HEK293 (cell line): ENCODE measurements around the gene INO80.

ENCODE experiments used
- CTCF ChIA-PET: fragments of 350-600 bp; formaldehyde crosslinking; extraction: SDS; loops from one replicate; lab custom pipeline; 2021; ENCODE audit warnings: antibody characterized with exemption; lab: Yijun Ruan, JAX
- POLR2A ChIA-PET: fragments of 300-600 bp; formaldehyde crosslinking; extraction: SDS; loops from one replicate; lab custom pipeline; 2020; ENCODE audit warnings: antibody characterized with exemption, inconsistent platforms; lab: Yijun Ruan, JAX
- H3K27ac ChIP-seq: fragments of 200-500 bp; sonication (Bioruptor generic); 2 replicates; pipeline ENCODE4 v1.5.1; 2014; ENCODE audit warnings: low read depth, low read length, control low read depth, inconsistent platforms; ENCODE audit errors: extremely low read depth
- H3K36me3 ChIP-seq, 2 experiments: fragments of 200-500 bp in 1 of 2; sonication (Bioruptor generic) in 1 of 2; 1 replicate in 1 of 2; 2 replicates in 1 of 2; pipeline ENCODE4 v1.5.1; 2014 to 2017; ENCODE audit warnings: inconsistent platforms in 2 of 2, low read length in 2 of 2; ENCODE audit not compliant: control insufficient read depth in 2 of 2, insufficient read depth in 1 of 2
- H3K4me1 ChIP-seq: fragments of 200-500 bp; sonication (Bioruptor generic); 2 replicates; pipeline ENCODE4 v1.5.1; 2014; ENCODE audit warnings: mild to moderate bottlenecking, low read length, inconsistent platforms; ENCODE audit not compliant: control insufficient read depth, insufficient read depth
- H3K4me3 ChIP-seq: 2 replicates; pipeline ENCODE4 v1.5.1; 2011; ENCODE audit warnings: low read depth, mild to moderate bottlenecking, control low read depth, low read length, moderate library complexity
- H3K9me3 ChIP-seq: fragments of 200-500 bp; sonication (Bioruptor generic); 2 replicates; pipeline ENCODE4 v1.5.1; 2014; ENCODE audit warnings: low read depth, low read length, inconsistent platforms; ENCODE audit not compliant: control insufficient read depth, insufficient read depth
- KLF10 ChIP-seq: fragments of 450-650 bp; IDR thresholded peaks from 2 replicates; pipeline ENCODE4 v1.5.1; 2018; ENCODE audit warnings: missing biosample characterization, mild to moderate bottlenecking, missing genetic modification characterization
- MEIS1 ChIP-seq: sonication (generic); formaldehyde crosslinking; IDR thresholded peaks from 2 replicates; pipeline ENCODE4 v1.8.1; 2022; ENCODE audit warnings: missing genetic modification reagents, mild to moderate bottlenecking, borderline replicate concordance
- MZF1 ChIP-seq: fragments of 450-650 bp; formaldehyde crosslinking; IDR thresholded peaks from 2 replicates; pipeline ENCODE4 v1.5.1; 2017; ENCODE audit warnings: missing biosample characterization, missing genetic modification characterization, borderline replicate concordance
- PATZ1 ChIP-seq: fragments of 450-650 bp; formaldehyde crosslinking; IDR thresholded peaks from 2 replicates; pipeline ENCODE4 v1.5.1; 2016; ENCODE audit warnings: missing biosample characterization, missing genetic modification characterization
- PRDM10 ChIP-seq: fragments of 450-650 bp; formaldehyde crosslinking; IDR thresholded peaks from 2 replicates; pipeline ENCODE4 v1.5.1; 2016; ENCODE audit warnings: missing biosample characterization, missing genetic modification characterization
- SP7 ChIP-seq: fragments of 450-650 bp; formaldehyde crosslinking; IDR thresholded peaks from 2 replicates; pipeline ENCODE4 v1.5.1; 2016; ENCODE audit warnings: missing biosample characterization, missing genetic modification characterization
- ZBTB17 ChIP-seq: fragments of 450-650 bp; formaldehyde crosslinking; IDR thresholded peaks from 2 replicates; pipeline ENCODE4 v1.5.1; 2016; ENCODE audit warnings: missing biosample characterization, missing genetic modification characterization
- ZFP3 ChIP-seq: fragments of 450-650 bp; formaldehyde crosslinking; IDR thresholded peaks from 2 replicates; pipeline ENCODE4 v1.5.1; 2016; ENCODE audit warnings: low read depth, missing biosample characterization, missing genetic modification characterization
- ZNF112 ChIP-seq: fragments of 450-650 bp; formaldehyde crosslinking; IDR thresholded peaks from 2 replicates; pipeline ENCODE4 v1.5.0; 2017; ENCODE audit warnings: missing biosample characterization, missing genetic modification characterization
- ZNF157 ChIP-seq: fragments of 450-650 bp; formaldehyde crosslinking; IDR thresholded peaks from 2 replicates; pipeline ENCODE4 v1.5.1; 2016; ENCODE audit warnings: missing biosample characterization, missing genetic modification characterization
- ZNF16 ChIP-seq: fragments of 450-650 bp; formaldehyde crosslinking; IDR thresholded peaks from 2 replicates; pipeline ENCODE4 v1.5.1; 2016; ENCODE audit warnings: low read depth, missing biosample characterization, missing genetic modification characterization
- ZNF221 ChIP-seq: fragments of 450-650 bp; formaldehyde crosslinking; IDR thresholded peaks from 2 replicates; pipeline ENCODE4 v1.5.1; 2017; ENCODE audit warnings: missing biosample characterization, missing genetic modification characterization, borderline replicate concordance
- ZNF280D ChIP-seq: fragments of 450-650 bp; formaldehyde crosslinking; IDR thresholded peaks from 2 replicates; pipeline ENCODE4 v1.5.1; 2016; ENCODE audit warnings: missing biosample characterization, missing genetic modification characterization
- ZNF350 ChIP-seq: fragments of 450-650 bp; formaldehyde crosslinking; IDR thresholded peaks from 2 replicates; pipeline ENCODE4 v1.5.0; 2017; ENCODE audit warnings: missing biosample characterization, mild to moderate bottlenecking, missing genetic modification characterization
- ZNF488 ChIP-seq: fragments of 450-650 bp; formaldehyde crosslinking; IDR thresholded peaks from 2 replicates; pipeline ENCODE4 v1.5.1; 2016; ENCODE audit warnings: missing biosample characterization, missing genetic modification characterization
- ZNF571 ChIP-seq: fragments of 450-650 bp; formaldehyde crosslinking; IDR thresholded peaks from 2 replicates; pipeline ENCODE4 v1.5.0; 2017; ENCODE audit warnings: missing biosample characterization, missing genetic modification characterization
- ZNF830 ChIP-seq: fragments of 450-650 bp; IDR thresholded peaks from 2 replicates; pipeline ENCODE4 v1.5.0; 2018; ENCODE audit warnings: missing biosample characterization, missing genetic modification characterization, low read depth, mild to moderate bottlenecking, moderate library complexity
- ZNF837 ChIP-seq: fragments of 450-650 bp; formaldehyde crosslinking; IDR thresholded peaks from 2 replicates; pipeline ENCODE4 v1.5.1; 2016; ENCODE audit warnings: missing biosample characterization, missing genetic modification characterization
- ZSCAN18 ChIP-seq: fragments of 450-650 bp; formaldehyde crosslinking; IDR thresholded peaks from 2 replicates; pipeline ENCODE4 v1.5.1; 2016; ENCODE audit warnings: missing biosample characterization, missing genetic modification characterization

Gene INO80

GRCh38 chr15:41055706-41056105 lies 60.4 kb downstream of the INO80 start:
- no peak for TF ChIP-seq MZF1 (tag by site-specific recombination)
- no peak for TF ChIP-seq ZNF488
- TF ChIP-seq KLF10 (tag by site-specific recombination) = no peak
- no peak for TF ChIP-seq PATZ1 (tag by site-specific recombination)
- TF ChIP-seq ZFP3 (tag by site-specific recombination) = no peak
- no peak for TF ChIP-seq ZNF112 (tag by site-specific recombination)
- TF ChIP-seq ZNF157 (tag by site-specific recombination) = no peak
- no peak for TF ChIP-seq ZNF350 (tag by site-specific recombination)
- no peak for TF ChIP-seq MEIS1 (CRISPR knock-in tag)
- TF ChIP-seq ZBTB17 (tag by site-specific recombination) = no peak
- TF ChIP-seq PRDM10 (tag by site-specific recombination) = no peak
- no peak for TF ChIP-seq ZSCAN18
- TF ChIP-seq SP7 (tag by site-specific recombination) = no peak
- no peak for TF ChIP-seq ZNF830 (tag by site-specific recombination)
- TF ChIP-seq ZNF571 (tag by site-specific recombination) = no peak
- no peak for TF ChIP-seq ZNF221 (tag by site-specific recombination)
- TF ChIP-seq ZNF16 (tag by site-specific recombination) = no peak
- no peak for TF ChIP-seq ZNF280D
- TF ChIP-seq ZNF837 (tag by site-specific recombination) = no peak
- no peaks in the 10 kb centered on the region for H3K9me3 ChIP-seq
- POLR2A ChIA-PET = no interaction called here
- H3K4me1 ChIP-seq = no peaks in the 10 kb centered on the region
- CTCF ChIA-PET = interaction anchor here (1.2 kb wide), 1 partner anchor 15 kb away, joined by 4 read pairs; no protein-coding TSS in a partner anchor
- H3K27ac ChIP-seq = no peak overlapping the region
- H3K4me3 ChIP-seq = no peak overlapping the region
- peaks cover 39 to 68% of the 10 kb centered on the region in 2 experiments for H3K36me3 ChIP-seq
